HG02943 (cell line): ENCODE measurements around the gene ACAD10.
"Not testable (repeated sequence)": the region's sequence is repeated elsewhere in the genome, so short reads cannot be mapped to it uniquely, and the experiment has no call there.

ENCODE experiments used
- ATAC-seq: cut with Tn5 transposase; IDR thresholded peaks from one replicate; pipeline ENCODE4 v1.9.1; 2021; ENCODE audit warnings: mild to moderate bottlenecking, low read depth, moderate library complexity; ENCODE audit not compliant: unreplicated experiment

The ACAD10 gene

GRCh38 chr12:111685811-111686573 lies at the start of gene ACAD10, which contains the start of gene BRAP:
TSS of gene ACAD10 (plus strand) at chr12:111686053. CDS start at chr12:111692710, 6,657 bp downstream.
TSS of gene BRAP (minus strand) at chr12:111685956. CDS start at chr12:111685792, 164 bp downstream.
- ATAC-seq: peak; percentile 84

DNA sequence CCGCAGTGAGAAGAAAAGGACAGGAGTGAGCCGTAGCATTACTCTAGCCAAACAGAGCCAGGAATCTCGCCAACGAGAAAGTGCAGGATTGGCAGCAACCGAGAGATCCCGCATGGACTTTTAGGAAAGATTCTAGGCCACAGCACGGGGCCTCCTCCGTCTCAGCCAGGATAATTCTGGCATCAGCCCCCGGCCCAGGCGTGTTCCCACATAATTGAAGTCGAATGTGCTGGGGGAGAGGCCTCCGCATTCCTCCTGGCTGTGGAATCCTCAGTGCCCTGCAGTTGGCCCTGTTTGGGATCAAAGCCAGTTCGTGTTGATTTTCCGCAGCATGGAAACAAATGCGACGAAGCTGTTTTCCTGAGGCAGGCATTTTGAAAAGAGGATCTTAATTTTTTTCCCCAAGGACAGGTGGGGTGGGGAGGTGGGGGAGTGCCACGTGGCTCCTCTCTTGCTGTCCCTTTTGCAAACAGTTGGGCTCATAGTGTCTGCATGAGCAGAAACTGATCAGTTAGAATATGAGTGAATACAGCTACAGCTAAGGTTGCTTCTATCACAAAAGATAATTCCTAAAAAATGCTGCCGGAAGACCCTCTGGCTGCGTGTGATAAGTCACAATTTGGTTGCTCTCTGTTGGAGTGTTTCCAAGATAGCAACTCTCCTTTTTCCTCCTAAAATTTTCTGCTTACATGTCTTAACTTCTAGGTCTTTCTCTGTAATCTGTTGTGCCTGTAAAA lies 49.5 kb upstream of the ACAD10 start:
- ATAC-seq: no peak

DNA sequence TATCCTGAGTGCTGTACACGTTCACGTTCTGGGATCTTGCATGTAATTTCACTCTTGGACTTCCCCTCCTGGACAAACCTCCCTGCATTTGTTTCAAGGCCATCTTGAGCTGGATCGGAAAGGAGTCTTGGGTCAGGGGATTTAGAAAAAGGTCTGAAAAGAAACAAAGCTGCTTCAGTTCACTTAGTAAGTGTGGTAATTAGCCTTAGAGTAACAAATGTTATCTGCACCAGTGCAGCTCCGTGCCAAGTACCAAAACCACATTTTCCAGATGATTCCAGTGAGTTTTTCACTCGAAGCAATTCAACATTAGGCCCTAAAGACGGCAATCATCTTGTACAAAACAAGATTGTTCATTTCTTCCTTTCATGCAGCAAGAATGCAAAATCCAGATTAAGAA lies 47.3 kb upstream of the ACAD10 start:
- ATAC-seq: no peak

GRCh38 chr12:111640506-111640905 lies 45.3 kb upstream of the ACAD10 start:
- ATAC-seq: no peak

DNA sequence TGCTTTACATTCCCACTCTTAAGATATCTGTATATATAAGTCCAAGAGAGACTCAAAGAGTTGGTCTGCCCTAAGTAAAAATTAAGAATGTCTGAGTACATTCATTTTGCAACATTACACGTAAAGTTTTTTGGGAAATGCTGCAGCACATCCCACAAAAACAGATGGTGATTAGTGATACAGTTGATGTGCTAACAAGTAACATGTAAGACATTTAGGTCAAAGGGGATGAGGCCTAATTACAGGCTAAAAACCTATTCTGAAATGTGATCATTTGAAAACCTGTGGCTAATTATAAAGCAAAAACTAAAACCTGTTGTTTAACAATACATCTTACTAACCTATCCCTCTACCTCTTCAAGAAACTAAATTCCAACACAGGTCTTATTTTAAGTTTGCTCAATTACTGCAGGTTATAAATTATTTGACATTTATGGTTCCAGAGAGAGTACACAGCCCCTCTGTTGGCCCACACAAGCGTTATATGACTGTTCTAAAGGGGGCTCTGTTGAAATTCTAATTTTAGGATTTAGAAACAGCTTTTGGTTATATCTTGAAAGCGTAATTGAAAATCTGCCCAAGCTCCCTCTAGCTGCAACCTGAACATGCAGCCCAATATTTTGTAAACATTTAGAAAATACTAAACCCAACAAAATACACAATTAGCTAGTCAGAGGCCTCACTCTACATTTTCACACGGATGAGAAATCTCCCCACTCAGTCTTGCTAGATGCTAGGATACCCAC lies 43.0 kb upstream of the ACAD10 start:
- no peak for ATAC-seq

- no peak for ATAC-seq
Observed at GRCh38 chr12:111643427-111643826, 42.4 kb upstream of the ACAD10 start.

- ATAC-seq: no peak
Observed at GRCh38 chr12:111645433-111645832, 40.4 kb upstream of the ACAD10 start.

GRCh38 chr12:111650912-111651311 lies 34.9 kb upstream of the ACAD10 start:
- ATAC-seq: no peak

- not testable (repeated sequence) for ATAC-seq
Observed at GRCh38 chr12:111652530-111652929, 33.3 kb upstream of the ACAD10 start.

GRCh38 chr12:111653596-111653995 lies 32.3 kb upstream of the ACAD10 start:
- no peak for ATAC-seq

DNA sequence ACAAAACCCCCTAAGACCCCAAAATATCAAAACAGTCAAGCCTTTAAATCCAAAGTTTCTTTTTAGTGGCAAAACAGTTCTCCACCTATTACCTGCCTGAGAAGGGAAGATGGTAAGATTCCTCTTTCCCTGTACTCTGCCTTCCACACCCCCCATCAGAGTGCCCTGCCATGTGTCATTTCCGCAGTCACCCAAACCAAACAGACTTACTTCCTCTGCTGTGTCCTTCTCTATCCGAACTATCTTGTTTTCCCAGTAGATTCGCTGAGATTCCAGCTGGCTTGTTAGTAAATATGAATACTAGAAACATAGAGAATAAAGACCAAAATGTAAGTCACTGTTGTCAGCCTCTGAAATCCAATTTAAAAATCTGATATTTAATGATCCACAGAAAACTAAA lies 30.5 kb upstream of the ACAD10 start:
- no peak for ATAC-seq

- no peak for ATAC-seq
Observed at GRCh38 chr12:111656016-111656415, 29.8 kb upstream of the ACAD10 start.

- no peak for ATAC-seq
Observed at GRCh38 chr12:111664499-111664898, 21.4 kb upstream of the ACAD10 start.

- ATAC-seq: no peak
Observed at GRCh38 chr12:111664961-111665865, 20.6 kb upstream of the ACAD10 start.

- no peak for ATAC-seq
Observed at GRCh38 chr12:111672822-111673381, 13.0 kb upstream of the ACAD10 start.

GRCh38 chr12:111673503-111673902 lies 12.3 kb upstream of the ACAD10 start:
- no peak for ATAC-seq

DNA sequence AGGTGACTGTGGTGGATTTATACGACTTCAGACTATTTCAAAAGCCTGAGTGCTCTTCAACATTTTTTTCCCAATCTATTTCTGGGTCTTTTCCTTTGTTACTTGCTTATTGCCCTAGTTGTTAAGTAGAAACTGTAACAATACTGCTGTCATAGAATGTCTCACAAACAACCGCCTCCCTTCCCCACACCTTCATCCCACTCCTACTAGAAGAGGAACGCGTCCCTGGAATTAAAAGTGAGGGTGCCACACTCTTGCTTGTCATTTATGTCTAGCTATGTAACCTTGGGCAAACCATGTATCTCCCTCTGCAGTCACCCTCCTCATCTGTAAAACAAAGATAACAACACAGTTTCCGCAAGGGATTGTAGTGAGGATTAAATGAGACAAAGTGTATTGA lies 8.7 kb upstream of the ACAD10 start:
- ATAC-seq: no peak

- not testable (repeated sequence) for ATAC-seq
Observed at GRCh38 chr12:111684485-111685198, 1.2 kb upstream of the ACAD10 start.

DNA sequence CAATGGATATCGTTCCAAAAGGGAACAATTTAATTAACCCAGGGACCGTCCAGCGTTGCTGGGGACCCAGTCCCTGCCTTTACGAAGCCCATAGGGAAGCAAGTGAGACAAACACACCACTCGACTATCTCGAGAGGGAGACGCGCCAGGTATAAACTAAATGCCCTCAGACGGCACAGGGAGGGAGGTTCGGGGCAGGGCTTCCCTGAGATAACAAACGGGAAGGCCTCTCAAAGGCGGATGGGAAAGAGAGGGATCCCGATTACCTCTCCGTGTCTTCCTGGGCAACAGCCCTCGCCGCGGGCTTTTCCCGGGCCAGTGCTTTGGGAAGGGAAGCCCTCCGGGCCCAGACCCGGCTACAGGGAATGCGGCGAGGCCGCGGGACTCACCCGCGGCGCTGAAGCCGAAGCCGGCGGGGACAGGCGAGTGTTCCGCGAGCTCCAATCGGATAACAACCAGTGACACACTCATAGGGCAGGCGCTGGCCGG lies 487 bp upstream of the ACAD10 start:
- ATAC-seq: no peak
